Neuron (in vitro differentiated cells): ENCODE measurements around the gene DAB1.

Experiments used
- H2AFZ ChIP-seq: one replicate; pipeline ENCODE4 v1.6.1; 2013; ENCODE audit warnings: low read depth, mild to moderate bottlenecking, inconsistent platforms, low read length, moderate library complexity
- H3K27me3 ChIP-seq: one replicate; pipeline ENCODE4 v1.6.1; 2013; ENCODE audit warnings: low read length; ENCODE audit not compliant: insufficient read depth
- H3K36me3 ChIP-seq: one replicate; pipeline ENCODE4 v1.6.1; 2013; ENCODE audit warnings: low read length; ENCODE audit not compliant: insufficient read depth
- H3K4me1 ChIP-seq: one replicate; pipeline ENCODE4 v1.6.1; 2013; ENCODE audit warnings: low read length; ENCODE audit not compliant: insufficient read depth
- H3K4me3 ChIP-seq: 2 replicates; pipeline ENCODE4 v1.5.1; 2013; ENCODE audit warnings: mild to moderate bottlenecking, low read length, moderate library complexity
- H3K9me3 ChIP-seq: one replicate; pipeline ENCODE4 v1.6.1; 2013; ENCODE audit warnings: low read length

Gene DAB1

GRCh38 chr1:56968878-56969495 lies 454.9 kb downstream of the DAB1 start:
- H3K4me1 ChIP-seq, result peaks cover 7% of the 10 kb centered on the region
- no peak overlapping the region for H2AFZ ChIP-seq
- no peaks in the 10 kb centered on the region for H3K9me3 ChIP-seq
- no peaks in the 10 kb centered on the region for H3K27me3 ChIP-seq
- H3K4me3 ChIP-seq, result no peak overlapping the region
- H3K36me3 ChIP-seq, result no peaks in the 10 kb centered on the region

GRCh38 chr1:56967900-56968832 lies 455.7 kb downstream of the DAB1 start:
- Histone ChIP-seq H3K36me3 (no peaks in the 10 kb centered on the region), H3K4me3 (no peak overlapping the region), H3K4me1 (peaks cover 7% of the 10 kb centered on the region), H2AFZ (no peak overlapping the region), H3K9me3 (no peaks in the 10 kb centered on the region), H3K27me3 (no peaks in the 10 kb centered on the region)

- Histone ChIP-seq H3K9me3 (no peaks in the 10 kb centered on the region), H3K27me3 (no peaks in the 10 kb centered on the region), H3K4me3 (no peak overlapping the region), H3K4me1 (peaks cover 7% of the 10 kb centered on the region), H3K36me3 (no peaks in the 10 kb centered on the region), H2AFZ (no peak overlapping the region)
These were observed 456.5 kb downstream of the DAB1 start for GRCh38 chr1:56967355-56967754.

GRCh38 chr1:56966698-56966999 lies 457.2 kb downstream of the DAB1 start:
- no peaks in the 10 kb centered on the region for H3K27me3 ChIP-seq
- H3K4me3 ChIP-seq, result no peak overlapping the region
- H3K4me1 ChIP-seq, result peaks cover 7% of the 10 kb centered on the region
- no peak overlapping the region for H2AFZ ChIP-seq
- H3K36me3 ChIP-seq, result no peaks in the 10 kb centered on the region
- no peaks in the 10 kb centered on the region for H3K9me3 ChIP-seq

GRCh38 chr1:56965916-56966697 lies 457.8 kb downstream of the DAB1 start, which contains the start of gene C8B:
C8B (minus strand) TSS chr1:56966015; CDS start chr1:56965948, 67 bp downstream.
- Histone ChIP-seq H2AFZ (no peak within 1 kb of the TSS), H3K36me3 (no peaks in the 10 kb centered on the region), H3K9me3 (no peaks in the 10 kb centered on the region), H3K4me1 (peaks cover 7% of the 10 kb centered on the region), H3K4me3 (no peak within 1 kb of the TSS), H3K27me3 (no peaks in the 10 kb centered on the region)

- no peak overlapping the region for H2AFZ ChIP-seq
- no peaks in the 10 kb centered on the region for H3K9me3 ChIP-seq
- no peak overlapping the region for H3K4me3 ChIP-seq
These were observed 458.7 kb downstream of the DAB1 start for GRCh38 chr1:56965191-56965590.

GRCh38 chr1:56964349-56965017 lies 459.4 kb downstream of the DAB1 start:
- Histone ChIP-seq H3K4me1 (peaks cover 7% of the 10 kb centered on the region), H3K27me3 (no peaks in the 10 kb centered on the region), H2AFZ (no peak overlapping the region), H3K4me3 (no peak overlapping the region), H3K9me3 (no peaks in the 10 kb centered on the region), H3K36me3 (no peaks in the 10 kb centered on the region)

More at GRCh38 chr1:56965191-56965590, 458.7 kb downstream of the DAB1 start:
- Histone ChIP-seq H3K27me3 (no peaks in the 10 kb centered on the region), H3K36me3 (no peaks in the 10 kb centered on the region), H3K4me1 (peaks cover 7% of the 10 kb centered on the region)

- no peaks in the 10 kb centered on the region for H3K36me3 ChIP-seq
- peaks cover 7% of the 10 kb centered on the region for H3K4me1 ChIP-seq
- no peak overlapping the region for H2AFZ ChIP-seq
- H3K9me3 ChIP-seq, result no peaks in the 10 kb centered on the region
- no peaks in the 10 kb centered on the region for H3K27me3 ChIP-seq
- no peak overlapping the region for H3K4me3 ChIP-seq
These were observed 460.2 kb downstream of the DAB1 start for GRCh38 chr1:56963667-56964066.

- no peak overlapping the region for H3K4me3 ChIP-seq
- no peaks in the 10 kb centered on the region for H3K27me3 ChIP-seq
- H3K36me3 ChIP-seq, result no peaks in the 10 kb centered on the region
- no peak overlapping the region for H2AFZ ChIP-seq
- H3K4me1 ChIP-seq, result peaks cover 7% of the 10 kb centered on the region
- H3K9me3 ChIP-seq, result no peaks in the 10 kb centered on the region
These were observed 462.4 kb downstream of the DAB1 start for GRCh38 chr1:56961426-56961825.

- Histone ChIP-seq H3K4me1 (no peaks in the 10 kb centered on the region), H3K9me3 (no peaks in the 10 kb centered on the region), H3K36me3 (no peaks in the 10 kb centered on the region), H3K4me3 (no peak overlapping the region), H3K27me3 (no peaks in the 10 kb centered on the region), H2AFZ (no peak overlapping the region)
These were observed 465.3 kb downstream of the DAB1 start for GRCh38 chr1:56958526-56958925.

GRCh38 chr1:56957931-56958330 lies 465.9 kb downstream of the DAB1 start:
- H3K27me3 ChIP-seq, result no peaks in the 10 kb centered on the region
- no peak overlapping the region for H2AFZ ChIP-seq
- H3K4me3 ChIP-seq, result no peak overlapping the region
- no peaks in the 10 kb centered on the region for H3K36me3 ChIP-seq
- H3K9me3 ChIP-seq, result no peaks in the 10 kb centered on the region
- no peaks in the 10 kb centered on the region for H3K4me1 ChIP-seq

- no peak overlapping the region for H2AFZ ChIP-seq
- no peaks in the 10 kb centered on the region for H3K36me3 ChIP-seq
- no peak overlapping the region for H3K4me3 ChIP-seq
- H3K27me3 ChIP-seq, result peaks cover 6% of the 10 kb centered on the region
- H3K9me3 ChIP-seq, result no peaks in the 10 kb centered on the region
- H3K4me1 ChIP-seq, result no peaks in the 10 kb centered on the region
These were observed 469.2 kb downstream of the DAB1 start for GRCh38 chr1:56954664-56955063.
